Measurements from ENCODE around the gene PRKCQ. TPM values are rescaled to one million over a fixed set of nuclear protein-coding genes. Genes with fewer than 3 reads are reported as not detected.

The PRKCQ gene
- polyA plus RNA-seq, 2 donors: 0.62 to 0.69 TPM

DNA sequence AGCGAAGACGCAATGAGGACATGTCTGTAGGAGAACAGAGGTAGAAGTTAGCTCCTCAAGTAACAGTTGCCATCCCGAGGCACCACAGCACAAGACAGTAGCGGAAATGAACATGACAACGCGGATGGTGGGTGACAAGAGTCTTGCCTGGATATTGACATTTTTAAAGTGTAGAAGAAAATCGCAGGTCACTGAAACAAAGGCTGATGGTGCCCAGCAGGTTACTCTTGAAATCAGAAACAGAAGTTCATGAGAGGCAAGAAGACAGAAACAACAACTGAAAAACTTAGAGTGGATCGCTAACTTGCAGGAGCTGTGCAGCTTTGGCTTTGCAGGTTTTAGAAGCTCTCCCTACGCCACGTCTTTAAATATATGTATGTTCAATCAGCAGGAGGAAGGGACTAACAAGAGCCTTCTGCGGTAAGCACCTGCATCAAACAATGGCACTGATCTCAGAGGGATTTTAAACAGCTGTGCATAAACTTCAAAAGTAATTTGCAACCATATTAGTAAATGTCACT lies 1.8 kb downstream of the PRKCQ start:
- Histone ChIP-seq H3K27ac (ENCODE audit: low read depth in 2 of 2, low read length in 1 of 2) (no peak overlapping the region), H3K27me3 (ENCODE audit: control insufficient read depth in 1 of 2, insufficient read depth in 2 of 2, low read length in 2 of 2) (no peaks in the 10 kb centered on the region)

DNA sequence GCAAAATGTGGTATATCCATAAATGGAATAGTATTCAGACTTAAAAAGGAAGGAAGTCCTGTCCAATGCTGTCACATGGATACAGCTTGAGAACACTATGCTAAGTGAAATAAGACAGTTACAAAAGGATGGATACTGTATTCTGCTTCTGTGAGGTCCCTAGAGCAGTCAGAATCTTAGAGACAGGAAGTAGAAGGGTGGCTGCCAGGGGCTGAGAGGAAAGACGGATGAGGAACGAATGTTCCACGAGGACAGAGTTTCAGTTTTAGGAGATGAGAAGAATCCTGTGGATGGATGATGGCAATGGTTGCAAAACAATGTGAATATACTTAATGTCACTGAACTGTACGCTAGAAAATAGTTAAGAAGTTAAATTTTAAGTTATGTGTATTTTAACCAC lies 3.8 kb downstream of the PRKCQ start:
- Histone ChIP-seq H3K9me3 (ENCODE audit: control insufficient read depth in 2 of 2, insufficient read depth in 1 of 2, low read depth in 1 of 2, low read length in 1 of 2) (no peaks in the 10 kb centered on the region), H3K4me3 (ENCODE audit: low read depth in 1 of 2, low read length in 2 of 2) (no peak overlapping the region), H3K27me3 (ENCODE audit: control insufficient read depth in 1 of 2, insufficient read depth in 2 of 2, low read length in 2 of 2) (no peaks in the 10 kb centered on the region), H3K36me3 (ENCODE audit: control insufficient read depth in 2 of 2, insufficient read depth in 2 of 2, low read length in 1 of 2) (no peaks in the 10 kb centered on the region), H3K27ac (ENCODE audit: low read depth in 2 of 2, low read length in 1 of 2) (no peak overlapping the region), H3K4me1 (ENCODE audit: control insufficient read depth in 2 of 2, insufficient read depth in 2 of 2, low read length in 1 of 2) (peaks cover 0 to 5% of the 10 kb centered on the region in 2 donors)
- 75% methylated on average over 4 of the region's 4 CpGs for WGBS, 2 donors

More for the DNA sequence above, 1.8 kb downstream of the PRKCQ start:
- Histone ChIP-seq H3K36me3 (ENCODE audit: control insufficient read depth in 2 of 2, insufficient read depth in 2 of 2, low read length in 1 of 2) (no peaks in the 10 kb centered on the region), H3K4me3 (ENCODE audit: low read depth in 1 of 2, low read length in 2 of 2) (no peak overlapping the region), H3K4me1 (ENCODE audit: control insufficient read depth in 2 of 2, insufficient read depth in 2 of 2, low read length in 1 of 2) (peaks cover 0 to 3% of the 10 kb centered on the region in 2 donors), H3K9me3 (ENCODE audit: control insufficient read depth in 2 of 2, insufficient read depth in 1 of 2, low read depth in 1 of 2, low read length in 1 of 2) (no peaks in the 10 kb centered on the region)
- 78 to 80% methylated on average over 11 of the region's 11 CpGs for WGBS, 2 donors

DNA sequence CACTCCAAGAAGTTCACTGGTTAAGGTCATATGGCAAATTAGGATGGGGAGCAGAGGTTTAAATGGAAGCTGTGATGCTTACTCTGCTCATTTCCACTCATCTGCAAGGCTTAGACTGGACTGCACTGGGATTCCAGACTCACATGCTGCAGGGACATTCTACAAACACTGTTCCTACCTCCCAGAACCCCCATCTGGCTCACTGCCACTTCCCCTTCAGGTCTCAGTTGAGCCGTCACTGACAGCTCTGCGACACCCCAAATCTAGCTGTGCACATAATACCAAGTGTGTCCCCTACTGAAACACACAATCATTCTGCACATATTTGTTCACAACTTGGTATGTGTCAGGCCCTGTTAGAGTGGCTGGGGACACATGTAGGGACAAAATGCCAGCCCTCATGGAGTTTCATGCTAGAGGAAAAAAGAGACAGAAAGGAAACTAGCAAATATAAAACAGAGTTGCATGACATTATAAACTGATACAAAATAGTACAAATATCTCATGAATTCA lies 5.4 kb downstream of the PRKCQ start:
- Histone ChIP-seq H3K36me3 (ENCODE audit: control insufficient read depth in 2 of 2, insufficient read depth in 2 of 2, low read length in 1 of 2) (no peaks in the 10 kb centered on the region), H3K9me3 (ENCODE audit: control insufficient read depth in 2 of 2, insufficient read depth in 1 of 2, low read depth in 1 of 2, low read length in 1 of 2) (no peaks in the 10 kb centered on the region), H3K4me1 (ENCODE audit: control insufficient read depth in 2 of 2, insufficient read depth in 2 of 2, low read length in 1 of 2) (peaks cover 0 to 5% of the 10 kb centered on the region in 2 donors), H3K27me3 (ENCODE audit: control insufficient read depth in 1 of 2, insufficient read depth in 2 of 2, low read length in 2 of 2) (no peaks in the 10 kb centered on the region), H3K4me3 (ENCODE audit: low read depth in 1 of 2, low read length in 2 of 2) (no peak overlapping the region), H3K27ac (ENCODE audit: low read depth in 2 of 2, low read length in 1 of 2) (no peak overlapping the region)
- 78 to 81% methylated on average over 2 of the region's 2 CpGs for WGBS, 2 donors

DNA sequence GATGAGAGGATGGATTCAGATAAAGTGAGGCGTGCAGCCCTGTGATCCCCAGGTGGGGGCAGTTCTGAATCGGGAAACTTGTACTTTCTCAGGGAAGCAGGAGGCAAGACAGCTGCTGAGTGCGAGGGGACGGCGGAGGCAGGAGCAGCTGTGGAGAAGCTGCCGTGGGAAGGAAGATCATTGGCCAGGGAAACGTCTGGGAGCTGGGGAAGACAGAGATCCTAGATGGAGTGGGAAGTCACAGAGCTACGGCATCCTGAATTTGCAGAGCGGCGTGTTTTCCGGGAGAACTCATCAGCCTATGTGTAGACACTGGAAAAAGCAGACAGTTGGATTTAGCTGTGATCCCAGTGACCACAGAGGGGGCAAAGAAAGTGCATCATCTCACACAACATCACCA lies 9.2 kb downstream of the PRKCQ start:
- no peak overlapping the region for H3K4me3 ChIP-seq (ENCODE audit: low read depth in 1 of 2, low read length in 2 of 2)
- WGBS, 2 donors: 73 to 78% methylated on average over 11 of the region's 11 CpGs
- H3K4me1 ChIP-seq (ENCODE audit: control insufficient read depth in 2 of 2, insufficient read depth in 2 of 2, low read length in 1 of 2): peaks cover 0 to 2% of the 10 kb centered on the region in 2 donors
- H3K9me3 ChIP-seq (ENCODE audit: control insufficient read depth in 2 of 2, insufficient read depth in 1 of 2, low read depth in 1 of 2, low read length in 1 of 2): no peaks in the 10 kb centered on the region
- H3K27me3 ChIP-seq (ENCODE audit: control insufficient read depth in 1 of 2, insufficient read depth in 2 of 2, low read length in 2 of 2): no peaks in the 10 kb centered on the region
- H3K36me3 ChIP-seq (ENCODE audit: control insufficient read depth in 2 of 2, insufficient read depth in 2 of 2, low read length in 1 of 2): no peaks in the 10 kb centered on the region
- no peak overlapping the region for H3K27ac ChIP-seq (ENCODE audit: low read depth in 2 of 2, low read length in 1 of 2)

DNA sequence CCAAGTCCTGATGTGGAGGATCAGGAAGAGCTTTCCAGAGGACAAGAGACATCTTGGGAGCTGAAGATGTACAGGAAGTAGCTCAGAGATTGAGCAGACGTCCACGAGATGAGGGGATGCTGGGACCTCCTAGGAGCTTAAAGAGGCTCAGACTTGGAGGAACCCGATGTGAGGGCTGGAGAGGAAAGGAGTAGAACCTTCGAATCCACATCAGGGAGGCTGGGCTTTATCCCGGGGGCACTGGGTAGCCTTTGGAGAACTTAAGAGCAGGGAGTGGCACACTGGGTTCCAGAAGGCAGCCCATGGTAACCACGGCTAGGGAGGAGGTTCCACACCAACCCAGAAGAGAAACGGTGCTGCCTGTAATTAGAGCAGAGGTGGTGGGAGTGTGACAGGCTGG lies 10.8 kb downstream of the PRKCQ start:
- Histone ChIP-seq H3K27ac (ENCODE audit: low read depth in 2 of 2, low read length in 1 of 2) (no peak overlapping the region), H3K4me3 (ENCODE audit: low read depth in 1 of 2, low read length in 2 of 2) (no peak overlapping the region), H3K27me3 (ENCODE audit: control insufficient read depth in 1 of 2, insufficient read depth in 2 of 2, low read length in 2 of 2) (no peaks in the 10 kb centered on the region), H3K9me3 (ENCODE audit: control insufficient read depth in 2 of 2, insufficient read depth in 1 of 2, low read depth in 1 of 2, low read length in 1 of 2) (no peaks in the 10 kb centered on the region), H3K36me3 (ENCODE audit: control insufficient read depth in 2 of 2, insufficient read depth in 2 of 2, low read length in 1 of 2) (no peaks in the 10 kb centered on the region), H3K4me1 (ENCODE audit: control insufficient read depth in 2 of 2, insufficient read depth in 2 of 2, low read length in 1 of 2) (peaks cover 0 to 2% of the 10 kb centered on the region in 2 donors)
- WGBS, 2 donors: 66 to 75% methylated on average over 7 of the region's 7 CpGs

DNA sequence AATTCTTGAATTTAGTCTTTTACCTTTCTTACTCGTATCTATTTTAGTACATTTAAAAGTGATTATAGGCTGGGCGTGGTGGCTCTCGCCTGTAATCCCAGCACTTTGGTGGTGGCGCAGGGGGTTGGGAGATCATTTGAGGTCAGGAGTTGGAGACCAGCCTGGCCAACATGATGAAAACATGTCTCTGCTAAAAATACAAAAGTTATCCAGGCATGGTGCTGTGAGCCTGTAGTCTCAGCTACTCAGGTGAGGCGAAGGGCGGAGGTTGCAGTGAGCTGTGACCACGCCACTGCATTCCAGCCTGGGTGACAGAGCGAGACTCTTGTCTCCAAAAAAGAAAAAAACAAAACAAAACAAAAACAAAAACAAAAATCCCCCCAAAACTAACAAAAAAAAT lies 12.2 kb downstream of the PRKCQ start:
- WGBS, 2 donors: 76 to 79% methylated on average over 8 of the region's 8 CpGs
- Histone ChIP-seq H3K36me3 (ENCODE audit: control insufficient read depth in 2 of 2, insufficient read depth in 2 of 2, low read length in 1 of 2) (no peaks in the 10 kb centered on the region), H3K4me3 (ENCODE audit: low read depth in 1 of 2, low read length in 2 of 2) (no peak overlapping the region), H3K27ac (ENCODE audit: low read depth in 2 of 2, low read length in 1 of 2) (no peak overlapping the region), H3K4me1 (ENCODE audit: control insufficient read depth in 2 of 2, insufficient read depth in 2 of 2, low read length in 1 of 2) (peaks cover 0 to 2% of the 10 kb centered on the region in 2 donors), H3K27me3 (ENCODE audit: control insufficient read depth in 1 of 2, insufficient read depth in 2 of 2, low read length in 2 of 2) (no peaks in the 10 kb centered on the region), H3K9me3 (ENCODE audit: control insufficient read depth in 2 of 2, insufficient read depth in 1 of 2, low read depth in 1 of 2, low read length in 1 of 2) (no peaks in the 10 kb centered on the region)

DNA sequence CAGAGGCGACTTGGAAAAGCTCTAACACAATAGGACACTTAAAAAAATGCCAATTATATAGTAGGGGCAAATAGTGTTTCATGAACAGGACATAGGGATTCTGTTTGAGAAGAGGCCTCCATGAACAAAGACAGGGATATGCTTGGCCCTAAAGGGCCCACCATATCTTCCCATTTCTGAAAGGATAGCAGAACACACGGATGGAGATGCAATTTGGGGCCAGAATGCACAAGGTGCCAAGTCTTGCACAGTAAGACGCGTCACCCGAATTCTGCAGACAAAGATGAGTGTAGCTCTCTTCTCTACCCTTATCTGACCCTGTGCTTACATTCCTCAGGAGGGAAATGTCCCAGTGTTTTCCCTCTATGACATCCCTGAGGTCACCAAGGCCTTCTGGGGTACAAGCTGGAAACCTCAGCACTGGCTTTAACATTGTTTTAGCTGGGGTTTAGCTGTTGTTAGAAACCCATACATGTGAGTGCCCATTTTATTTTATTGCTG lies 12.8 kb downstream of the PRKCQ start:
- no peaks in the 10 kb centered on the region for H3K36me3 ChIP-seq (ENCODE audit: control insufficient read depth in 2 of 2, insufficient read depth in 2 of 2, low read length in 1 of 2)
- WGBS, 2 donors: 94 to 97% methylated on average over 5 of the region's 5 CpGs
- peaks cover 0 to 2% of the 10 kb centered on the region in 2 donors for H3K4me1 ChIP-seq (ENCODE audit: control insufficient read depth in 2 of 2, insufficient read depth in 2 of 2, low read length in 1 of 2)
- H3K9me3 ChIP-seq (ENCODE audit: control insufficient read depth in 2 of 2, insufficient read depth in 1 of 2, low read depth in 1 of 2, low read length in 1 of 2): no peaks in the 10 kb centered on the region
- H3K4me3 ChIP-seq (ENCODE audit: low read depth in 1 of 2, low read length in 2 of 2): no peak overlapping the region
- no peaks in the 10 kb centered on the region for H3K27me3 ChIP-seq (ENCODE audit: control insufficient read depth in 1 of 2, insufficient read depth in 2 of 2, low read length in 2 of 2)
- H3K27ac ChIP-seq (ENCODE audit: low read depth in 2 of 2, low read length in 1 of 2): no peak overlapping the region

DNA sequence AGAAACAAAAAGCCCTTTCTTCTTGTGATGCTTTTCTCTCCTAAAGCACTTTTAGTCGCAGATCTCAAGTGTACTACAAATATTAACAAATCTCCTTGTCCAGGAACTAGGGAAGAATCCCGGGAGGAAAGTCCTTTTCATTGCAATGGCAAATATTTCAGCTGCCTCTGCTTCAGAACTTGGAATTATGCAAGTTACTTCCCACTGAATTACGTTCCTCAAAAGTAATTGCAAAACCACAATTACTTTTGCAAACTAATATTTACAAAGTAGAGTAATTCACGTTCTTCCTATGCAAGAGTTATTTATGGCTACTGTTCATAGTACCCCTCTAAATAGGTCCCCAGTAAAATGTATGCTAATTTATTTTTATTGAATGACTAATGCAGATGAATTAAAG lies 14.5 kb downstream of the PRKCQ start:
- Histone ChIP-seq H3K36me3 (ENCODE audit: control insufficient read depth in 2 of 2, insufficient read depth in 2 of 2, low read length in 1 of 2) (no peaks in the 10 kb centered on the region), H3K9me3 (ENCODE audit: control insufficient read depth in 2 of 2, insufficient read depth in 1 of 2, low read depth in 1 of 2, low read length in 1 of 2) (no peaks in the 10 kb centered on the region), H3K27ac (ENCODE audit: low read depth in 2 of 2, low read length in 1 of 2) (no peak overlapping the region), H3K4me3 (ENCODE audit: low read depth in 1 of 2, low read length in 2 of 2) (no peak overlapping the region), H3K4me1 (ENCODE audit: control insufficient read depth in 2 of 2, insufficient read depth in 2 of 2, low read length in 1 of 2) (peaks cover 0 to 2% of the 10 kb centered on the region in 2 donors), H3K27me3 (ENCODE audit: control insufficient read depth in 1 of 2, insufficient read depth in 2 of 2, low read length in 2 of 2) (no peaks in the 10 kb centered on the region)
- WGBS, 2 donors: 57 to 63% methylated on average over 4 of the region's 4 CpGs

DNA sequence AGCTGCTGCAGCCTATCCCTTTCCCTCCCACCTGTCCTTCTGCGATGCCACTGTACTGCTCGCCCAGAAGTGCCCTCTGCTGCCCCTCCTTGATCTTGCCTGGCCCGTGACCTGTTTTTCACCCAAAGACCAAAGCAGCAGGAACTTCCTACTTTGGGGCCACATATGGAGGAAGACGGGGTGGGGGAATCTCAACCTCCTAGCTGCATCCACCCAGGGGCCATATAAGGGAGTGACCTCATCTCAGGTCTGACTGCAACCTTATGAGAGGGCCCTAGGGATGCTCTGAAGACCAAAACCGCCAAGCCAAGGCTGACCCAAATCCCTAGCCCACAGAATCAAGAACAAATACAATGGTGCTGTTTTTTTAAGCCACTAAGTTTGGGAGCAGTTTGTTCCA lies 15.7 kb downstream of the PRKCQ start:
- H3K4me3 ChIP-seq (ENCODE audit: low read depth in 1 of 2, low read length in 2 of 2): no peak overlapping the region
- no peaks in the 10 kb centered on the region for H3K9me3 ChIP-seq (ENCODE audit: control insufficient read depth in 2 of 2, insufficient read depth in 1 of 2, low read depth in 1 of 2, low read length in 1 of 2)
- no peaks in the 10 kb centered on the region for H3K36me3 ChIP-seq (ENCODE audit: control insufficient read depth in 2 of 2, insufficient read depth in 2 of 2, low read length in 1 of 2)
- no peaks in the 10 kb centered on the region for H3K27me3 ChIP-seq (ENCODE audit: control insufficient read depth in 1 of 2, insufficient read depth in 2 of 2, low read length in 2 of 2)
- no peak overlapping the region for H3K27ac ChIP-seq (ENCODE audit: low read depth in 2 of 2, low read length in 1 of 2)
- WGBS, 2 donors: 61 to 69% methylated on average over 5 of the region's 5 CpGs
- peaks cover 0 to 2% of the 10 kb centered on the region in 2 donors for H3K4me1 ChIP-seq (ENCODE audit: control insufficient read depth in 2 of 2, insufficient read depth in 2 of 2, low read length in 1 of 2)

DNA sequence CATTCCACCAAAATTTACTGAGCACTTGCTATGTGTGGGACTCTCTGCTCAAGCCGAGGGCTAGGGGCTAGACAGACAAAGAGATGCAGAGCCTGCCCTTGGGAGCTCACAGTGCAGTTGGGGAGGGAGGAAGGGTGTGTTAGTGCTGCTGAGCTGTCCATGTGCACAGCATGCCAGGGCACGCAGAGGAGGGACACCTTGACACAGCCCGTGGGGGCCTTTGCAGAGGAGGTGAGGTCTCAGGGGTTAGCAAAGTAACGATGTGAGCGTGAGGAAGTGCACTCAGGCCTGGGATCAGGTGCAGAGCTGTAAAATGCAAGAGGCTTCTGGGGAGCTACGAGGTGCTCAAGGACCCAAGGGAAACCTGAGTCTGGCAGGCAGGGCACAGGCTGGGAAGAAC lies 16.3 kb downstream of the PRKCQ start:
- H3K27ac ChIP-seq (ENCODE audit: low read depth in 2 of 2, low read length in 1 of 2): no peak overlapping the region
- H3K4me3 ChIP-seq (ENCODE audit: low read depth in 1 of 2, low read length in 2 of 2): no peak overlapping the region
- peaks cover 0 to 2% of the 10 kb centered on the region in 2 donors for H3K4me1 ChIP-seq (ENCODE audit: control insufficient read depth in 2 of 2, insufficient read depth in 2 of 2, low read length in 1 of 2)
- WGBS, 2 donors: 66 to 76% methylated on average over 6 of the region's 6 CpGs
- no peaks in the 10 kb centered on the region for H3K27me3 ChIP-seq (ENCODE audit: control insufficient read depth in 1 of 2, insufficient read depth in 2 of 2, low read length in 2 of 2)
- no peaks in the 10 kb centered on the region for H3K36me3 ChIP-seq (ENCODE audit: control insufficient read depth in 2 of 2, insufficient read depth in 2 of 2, low read length in 1 of 2)
- no peaks in the 10 kb centered on the region for H3K9me3 ChIP-seq (ENCODE audit: control insufficient read depth in 2 of 2, insufficient read depth in 1 of 2, low read depth in 1 of 2, low read length in 1 of 2)
